ENCODE data around the gene NEMP2.
"Not testable (repeated sequence)": the region's sequence is repeated elsewhere in the genome, so short reads cannot be mapped to it uniquely, and the experiment has no call there.

NEMP2 gene

DNA sequence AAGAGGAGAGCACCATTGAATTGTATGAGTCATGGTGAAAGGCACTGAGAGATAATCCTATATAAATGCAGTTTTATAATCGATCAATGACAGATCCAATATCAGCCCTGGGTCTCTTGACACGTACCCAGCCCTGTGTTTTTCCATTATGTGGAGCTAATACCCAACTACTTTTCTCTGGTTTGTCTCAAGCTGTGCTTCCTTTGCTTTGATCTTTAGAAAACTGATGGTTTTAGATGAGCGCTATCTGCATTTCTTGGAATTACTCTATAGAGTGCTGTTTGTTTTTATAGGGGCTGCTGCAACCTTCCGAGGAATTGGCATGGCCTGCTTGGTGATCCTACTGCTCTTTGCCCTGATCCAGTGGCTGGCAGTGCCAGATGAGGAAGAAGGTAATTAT, 45.0 kb downstream of the NEMP2 start:
- DNase-seq (ENCODE audit: low read depth) = no peak

GRCh38 chr2:190488516-190489233, 45.8 kb downstream of the NEMP2 start:
- DNase-seq (ENCODE audit: low read depth) = no peak

GRCh38 chr2:190486037-190486623, 48.4 kb downstream of the NEMP2 start:
- DNase-seq (ENCODE audit: low read depth) = no peak

DNA sequence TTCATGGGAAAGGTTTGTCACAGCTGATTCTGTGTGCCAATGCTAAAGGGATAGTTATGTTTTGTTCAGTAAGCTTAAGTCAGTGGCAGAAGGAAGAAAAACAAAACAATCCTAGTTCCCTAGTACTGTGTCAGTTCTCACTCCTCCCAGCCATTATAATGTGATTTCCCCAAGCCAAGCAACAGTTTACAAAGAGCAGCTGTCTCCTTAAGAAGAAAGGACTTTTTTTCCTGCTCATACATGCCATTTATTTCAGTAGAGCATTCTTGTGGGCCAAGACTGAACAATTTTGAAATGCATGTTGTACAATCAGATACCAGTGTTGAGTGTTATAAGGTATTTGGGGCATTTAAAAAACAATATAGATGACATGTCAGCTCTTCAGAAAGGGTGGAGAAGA, 52.1 kb downstream of the NEMP2 start:
- DNase-seq (ENCODE audit: low read depth) = no peak

- no peak for DNase-seq (ENCODE audit: low read depth)
These were observed 53.2 kb downstream of the NEMP2 start for GRCh38 chr2:190481339-190481738.

GRCh38 chr2:190478572-190479195, 55.8 kb downstream of the NEMP2 start:
- no peak for DNase-seq (ENCODE audit: low read depth)

DNA sequence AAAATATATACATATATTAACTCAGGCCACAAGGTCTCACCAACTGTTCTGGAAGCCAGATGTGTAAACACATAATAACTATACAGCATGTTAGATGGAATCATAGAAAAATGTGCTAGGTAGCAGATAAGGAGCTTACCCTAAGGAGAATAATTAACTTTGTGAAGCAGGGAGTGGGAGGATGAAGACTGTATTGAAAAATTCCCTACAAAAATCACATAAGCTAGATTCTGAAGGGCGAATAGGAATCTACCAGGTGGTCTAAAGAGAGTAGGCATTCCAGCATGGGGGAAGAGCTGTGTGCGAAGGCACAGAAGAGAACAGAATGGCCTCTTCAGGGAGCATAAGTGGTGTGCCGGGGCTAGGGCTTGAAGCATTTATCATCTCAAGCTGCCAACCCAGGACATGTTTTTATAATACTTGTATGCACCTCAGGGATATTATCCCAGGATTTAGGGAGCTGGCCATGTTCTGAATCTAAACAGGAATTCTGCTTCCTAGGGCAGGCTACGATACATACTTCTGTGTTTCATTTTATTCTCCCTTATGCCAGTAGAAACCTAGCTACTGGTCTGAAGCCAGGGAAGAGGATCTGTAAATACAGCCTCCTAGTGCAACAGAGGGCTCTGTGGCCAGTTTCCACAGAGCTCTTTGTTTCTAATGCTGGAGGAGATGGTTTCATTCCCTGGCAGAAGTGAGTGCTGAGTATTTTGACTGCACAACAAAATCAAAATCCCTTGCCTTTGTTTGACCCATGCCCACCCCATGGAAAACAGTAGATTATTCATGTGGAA, 56.7 kb downstream of the NEMP2 start:
- no peak for DNase-seq (ENCODE audit: low read depth)

DNA sequence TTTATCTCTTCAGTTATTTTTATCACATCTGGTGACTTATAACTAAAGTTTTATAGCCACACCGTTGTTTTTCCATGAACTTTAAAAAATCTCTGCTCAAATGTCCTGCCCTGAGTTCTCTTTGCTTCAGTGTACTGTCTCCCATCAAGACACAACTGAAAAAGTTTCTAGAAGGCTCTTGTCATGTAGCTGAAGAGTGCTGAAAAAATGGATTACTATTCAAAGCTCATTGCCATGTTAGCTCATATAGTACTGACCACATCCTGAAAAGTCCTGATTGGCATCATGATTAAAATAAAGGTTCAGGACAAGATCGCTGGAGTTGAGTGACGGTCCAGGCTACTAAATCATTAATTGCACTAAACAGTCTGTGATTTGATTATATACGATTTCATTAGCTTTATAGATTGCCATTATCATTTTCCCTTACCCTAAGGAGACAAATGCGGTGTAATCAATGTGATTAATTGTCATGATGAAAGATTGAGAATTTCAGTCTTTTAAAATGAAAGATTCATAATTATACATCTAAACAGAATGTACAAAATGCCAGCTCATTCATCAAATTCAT, 64.2 kb downstream of the NEMP2 start:
- DNase-seq (ENCODE audit: low read depth) = no peak

- DNase-seq (ENCODE audit: low read depth) = no peak
These were observed 64.8 kb downstream of the NEMP2 start for GRCh38 chr2:190469771-190470170.

DNA sequence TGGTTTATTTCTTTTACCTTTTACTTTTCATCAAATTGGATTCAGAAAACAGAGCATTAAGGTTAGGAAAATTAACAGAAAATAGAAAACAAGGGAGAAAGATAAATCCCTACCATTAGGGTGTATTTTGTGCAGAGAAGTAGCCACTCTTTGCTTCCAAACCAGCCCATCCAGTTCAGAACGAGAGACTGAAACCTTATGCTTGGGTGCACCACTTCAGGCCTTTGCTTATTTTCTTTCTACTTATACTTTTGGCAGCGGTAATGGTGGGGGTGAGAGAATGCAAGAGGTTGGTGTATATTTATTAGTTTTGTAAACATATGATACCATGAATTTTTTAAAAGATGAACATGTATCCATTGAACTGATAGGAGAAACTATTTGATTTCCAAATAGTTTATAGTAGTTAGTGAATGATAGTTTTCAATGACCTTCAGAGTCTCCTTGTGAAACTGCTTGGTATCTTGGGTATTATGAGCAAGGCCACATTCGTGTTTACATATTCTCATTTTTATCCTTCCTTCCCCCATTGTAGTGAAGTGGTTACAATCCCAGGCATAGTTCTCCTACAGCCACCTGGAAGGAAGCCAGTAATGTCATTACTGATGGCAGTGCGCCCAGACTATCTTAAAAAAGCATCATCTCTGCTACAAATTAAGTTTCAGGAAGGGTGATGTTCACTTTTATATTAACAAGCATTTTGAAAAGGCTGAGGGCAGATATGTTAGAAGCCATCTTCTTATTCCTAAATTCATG, 65.5 kb downstream of the NEMP2 start:
- DNase-seq (ENCODE audit: low read depth) = no peak

DNA sequence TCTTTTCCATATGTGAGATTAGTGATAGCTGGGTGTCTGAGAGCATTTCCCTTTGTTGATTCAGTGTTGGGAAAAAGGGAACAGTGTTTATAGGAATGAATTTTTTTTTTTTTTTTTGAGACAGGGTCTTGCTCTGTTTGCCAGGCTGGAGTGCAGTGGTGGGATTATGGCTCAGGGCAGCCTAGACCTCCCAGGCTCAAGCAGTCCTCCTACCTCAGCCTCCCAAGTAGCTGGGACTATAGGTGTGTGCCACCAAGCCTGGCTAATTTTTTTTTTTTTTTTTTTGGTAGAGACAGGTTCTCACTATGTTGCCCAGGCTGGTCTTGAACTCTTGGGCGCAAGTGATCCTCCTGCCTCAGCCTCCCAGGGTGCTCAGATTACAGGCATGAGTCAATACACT, 66.2 kb downstream of the NEMP2 start:
- DNase-seq (ENCODE audit: low read depth) = not testable (repeated sequence)

DNA sequence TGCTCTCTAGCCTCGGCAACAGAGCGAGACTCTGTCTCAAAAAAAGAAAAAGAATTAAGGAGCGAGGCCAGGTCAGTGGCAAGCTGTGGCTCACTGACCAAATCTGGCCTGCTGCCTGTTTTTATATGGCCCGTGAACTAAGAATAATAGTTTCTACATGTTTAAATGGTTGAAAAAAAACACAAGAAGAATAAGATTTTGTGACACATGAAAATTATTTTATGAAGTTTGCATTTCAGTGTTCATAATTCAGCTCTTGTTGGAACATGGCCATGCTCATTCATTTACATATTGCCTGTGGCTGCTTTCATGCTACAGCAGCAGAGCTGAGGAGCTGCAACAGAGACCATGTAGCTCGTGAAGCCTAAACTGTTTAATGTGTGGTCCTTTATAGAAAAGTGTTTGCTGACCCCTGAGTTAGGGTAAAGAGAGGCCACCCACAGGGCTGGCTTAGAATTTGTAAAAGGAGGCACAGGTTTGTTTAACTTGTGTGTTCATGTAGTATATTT, 66.9 kb downstream of the NEMP2 start:
- DNase-seq (ENCODE audit: low read depth) = no peak

DNA sequence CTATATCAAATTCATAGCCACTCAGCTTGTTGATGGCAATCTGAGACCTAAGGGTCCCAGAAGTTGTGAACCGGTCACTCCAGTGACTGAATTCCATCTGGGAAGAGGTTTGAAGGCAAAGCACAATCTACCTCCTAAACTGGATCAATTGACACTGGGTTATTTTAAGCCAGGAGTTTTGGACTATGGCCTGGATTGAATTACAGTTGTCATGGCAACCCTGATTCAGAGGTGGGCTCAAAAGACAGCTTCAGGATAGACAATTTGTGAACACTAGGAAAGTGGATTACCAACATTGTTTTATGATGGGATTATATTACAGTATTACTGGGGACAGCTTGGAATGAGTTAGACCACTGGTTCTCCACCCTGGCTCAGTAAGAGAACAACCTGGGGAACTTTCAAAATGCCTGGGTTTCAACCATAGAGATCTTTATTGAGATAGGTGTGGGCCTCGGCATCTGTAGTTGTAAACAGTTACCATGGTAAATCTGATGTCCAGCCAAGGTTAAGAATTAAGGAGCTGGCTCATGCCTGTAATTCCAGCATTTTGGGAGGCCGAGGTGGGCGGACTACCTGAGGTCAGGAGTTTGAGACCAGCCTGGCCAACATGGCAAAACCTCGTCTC, 67.6 kb downstream of the NEMP2 start:
- DNase-seq (ENCODE audit: low read depth) = no peak

GRCh38 chr2:190465060-190465459, 69.5 kb downstream of the NEMP2 start:
- DNase-seq (ENCODE audit: low read depth) = no peak

- no peak for DNase-seq (ENCODE audit: low read depth)
These were observed 71.9 kb downstream of the NEMP2 start for GRCh38 chr2:190462611-190463010.

DNA sequence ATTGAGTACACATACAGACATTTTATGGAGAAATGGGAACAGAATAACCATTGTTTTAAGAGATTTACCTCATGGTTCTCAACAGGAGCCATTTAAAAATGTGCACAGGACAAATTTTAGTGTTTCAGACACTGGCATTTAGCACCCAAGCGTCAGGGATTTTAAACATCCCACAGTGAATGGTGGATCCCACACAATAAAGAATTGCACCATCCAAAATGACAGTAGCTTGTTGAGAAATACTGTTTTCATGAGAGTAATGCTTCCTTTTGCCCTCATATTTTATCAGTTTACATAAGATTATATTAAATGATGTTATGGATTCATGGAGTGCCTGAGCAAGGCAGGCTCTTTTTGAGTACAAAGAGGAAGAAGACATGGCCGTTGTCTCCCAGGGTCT, 72.3 kb downstream of the NEMP2 start:
- no peak for DNase-seq (ENCODE audit: low read depth)

DNA sequence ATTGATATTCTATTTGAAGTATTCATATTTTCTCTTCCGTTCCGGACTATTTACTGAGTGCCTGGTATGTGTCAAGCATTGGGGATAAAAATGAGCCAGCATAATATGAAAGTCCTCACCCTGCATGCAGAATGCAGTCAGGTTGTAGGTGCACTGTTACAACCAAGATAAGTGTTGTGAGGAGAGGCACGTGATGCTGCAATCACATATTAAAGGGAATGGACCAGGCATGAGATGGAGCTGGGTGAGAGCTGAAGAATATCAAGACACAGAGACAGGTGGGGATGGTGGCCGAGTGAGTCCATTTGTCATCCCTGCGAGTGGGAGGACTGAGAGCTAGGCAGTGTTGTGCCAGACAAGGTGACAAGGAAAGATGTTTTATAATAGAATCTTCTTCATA, 74.0 kb downstream of the NEMP2 start:
- no peak for DNase-seq (ENCODE audit: low read depth)

- no peak for DNase-seq (ENCODE audit: low read depth)
These were observed 74.6 kb downstream of the NEMP2 start for GRCh38 chr2:190459881-190460280.

GRCh38 chr2:190458352-190459107, 76.0 kb downstream of the NEMP2 start:
- no peak for DNase-seq (ENCODE audit: low read depth)

- no peak for DNase-seq (ENCODE audit: low read depth)
These were observed 77.3 kb downstream of the NEMP2 start for GRCh38 chr2:190457256-190457655.

Data from stimulated activated CD4-positive, alpha-beta T cell treated with anti-CD3 and anti-CD28 coated beads, Interleukin-2, amount 100 ng/mL, for 4 hours (primary cell).